Heart left ventricle (tissue), 13 donors: ENCODE results near the gene B3GAT2.

Source experiments
- CTCF ChIP-seq, 12 donors: fragments of 200-600 bp; sonication (generic) in 4 of 12; IDR thresholded peaks; one replicate each; pipeline versions ENCODE4 v1.5.0 to v1.8.0; 2018 to 2022; ENCODE audit warnings: antibody characterized with exemption in 12 of 12, mild to moderate bottlenecking in 5 of 12
- POLR2A ChIP-seq, 2 donors: fragments of 450-650 bp; IDR thresholded peaks; one replicate each; pipeline ENCODE4 v1.6.1; 2017; ENCODE audit warnings: antibody characterized with exemption in 2 of 2, mild to moderate bottlenecking in 2 of 2, moderate library complexity in 2 of 2
- donor health status: ischemic (EF 13 %, LVEDD 7.1; RV severe dilation, severe dysfunction).
- donor health status: DM: no; HTN: yes; CAD: no.
- donor health status: DM: no; HTN: no; CAD: no.
- donor health status: ischemic (EF 25% LVEDD 6.9; RV normal size, moderate dysfunction).
- donor health status: ischemic (EF 25% LVEDD 5.7; RV mildly dilated, moderate dysfunction).
- donor health status: ischemic (EF 35%, LVEDD 5.7; RV mildly dilated, moderate dysfunction).
- donor health status: nonischemic (EF 11% LVEDD 7.7; RV severe dilation, severe dysfunction).
- donor health status: DM: yes; HTN: yes; CAD: no.
- donor health status: PGD.
- donor health status: ischemic (EF 29% LVEDD 5.4; RV normal size, mild dysfunction).
- donor health status: nonischemic (EF 23%, LVEDD 6.1; RV moderate dilation, normal function).

DNA sequence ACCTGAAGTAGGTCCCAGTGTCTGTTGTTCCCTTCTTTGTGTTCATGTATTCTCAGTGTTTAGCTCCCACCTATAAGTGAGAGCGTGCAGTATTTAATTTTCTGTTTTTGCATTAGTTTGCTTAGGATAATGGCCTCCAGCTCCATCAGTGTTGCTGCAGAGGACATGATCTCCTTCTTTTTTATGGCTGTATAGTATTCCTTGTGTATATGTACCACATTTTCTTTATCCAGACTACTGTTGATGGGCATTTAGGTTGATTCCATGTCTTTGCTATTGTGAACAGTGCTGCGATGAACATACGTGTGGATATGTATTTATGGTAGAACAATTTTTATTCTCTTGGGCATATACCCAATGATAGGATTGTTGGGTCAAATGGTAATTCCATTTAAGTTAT is 125.4 kb downstream of the B3GAT2 start:
- TF ChIP-seq POLR2A (IDR thresholded peaks at IDR 0.05) (no peak), CTCF (IDR thresholded peaks at IDR 0.05) (no peak)
